ENCODE results near the gene CCL3.
"Not testable (repeated sequence)": the region's sequence is repeated elsewhere in the genome, so short reads cannot be mapped to it uniquely, and the experiment has no call there.

The CCL3 gene

DNA sequence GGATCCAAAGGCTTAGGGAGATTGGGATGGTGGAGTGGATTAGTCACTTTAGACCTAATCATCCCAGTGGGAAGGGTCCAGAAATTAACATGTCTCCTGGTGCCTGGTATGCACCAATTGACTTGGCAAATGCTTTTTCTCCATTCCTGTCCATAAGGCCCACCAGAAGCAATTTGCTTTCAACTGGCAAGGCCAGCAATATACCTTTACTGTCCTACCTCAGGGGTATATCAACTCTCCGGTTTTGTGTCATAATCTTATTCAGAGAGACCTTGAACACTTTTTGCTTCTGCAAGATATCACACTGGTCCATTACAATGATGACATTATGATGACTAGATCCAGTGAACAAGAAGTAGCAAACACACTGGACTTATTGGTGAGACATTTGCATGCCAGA lies 23.2 kb upstream of the CCL3 start:
- not testable (repeated sequence) for H3K27me3 ChIP-seq (ENCODE audit: control insufficient read depth, insufficient read depth, low read length); H3K36me3 ChIP-seq (ENCODE audit: control insufficient read depth, insufficient read depth, low read length)

DNA sequence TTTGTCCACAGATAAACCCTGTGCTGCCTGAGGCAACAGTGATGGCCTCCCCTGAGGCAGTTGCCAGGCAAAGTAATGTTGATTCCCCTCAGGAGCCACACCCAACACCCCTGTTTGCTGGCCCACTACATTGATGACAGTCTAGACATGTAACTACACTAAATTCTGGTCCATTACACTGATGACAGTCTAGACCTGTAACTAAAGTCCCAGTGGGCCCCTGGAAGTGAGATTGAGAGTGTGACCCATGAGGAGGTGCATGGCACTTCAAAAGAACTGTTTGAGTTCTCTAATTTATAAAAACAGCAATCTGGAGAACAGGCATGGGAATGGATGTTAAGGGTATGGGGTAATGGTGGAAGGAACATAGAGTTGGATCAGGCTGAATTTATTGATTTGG lies 22.6 kb upstream of the CCL3 start:
- no peaks in the 10 kb centered on the region for H3K36me3 ChIP-seq (ENCODE audit: control insufficient read depth, insufficient read depth, low read length)
- no peak overlapping the region for H3K9ac ChIP-seq (ENCODE audit: low read length)
- no peak overlapping the region for H3K4me3 ChIP-seq (ENCODE audit: low read depth, low read length)
- peaks cover 15% of the 10 kb centered on the region for H3K9me3 ChIP-seq (ENCODE audit: control insufficient read depth, insufficient read depth, low read depth, low read length)
- peaks cover under 1% of the 10 kb centered on the region for H3K4me1 ChIP-seq (ENCODE audit: control insufficient read depth, insufficient read depth, low read length)
- no peaks in the 10 kb centered on the region for H3K27me3 ChIP-seq (ENCODE audit: control insufficient read depth, insufficient read depth, low read length)
- H3K27ac ChIP-seq (ENCODE audit: low read depth, low read length), result no peak overlapping the region

More for the DNA sequence above, 23.2 kb upstream of the CCL3 start:
- not testable (repeated sequence) for H3K9ac ChIP-seq (ENCODE audit: low read length); H3K4me1 ChIP-seq (ENCODE audit: control insufficient read depth, insufficient read depth, low read length); H3K27ac ChIP-seq (ENCODE audit: low read depth, low read length); H3K4me3 ChIP-seq (ENCODE audit: low read depth, low read length)
- H3K9me3 ChIP-seq (ENCODE audit: control insufficient read depth, insufficient read depth, low read depth, low read length), result peaks cover 15% of the 10 kb centered on the region

DNA sequence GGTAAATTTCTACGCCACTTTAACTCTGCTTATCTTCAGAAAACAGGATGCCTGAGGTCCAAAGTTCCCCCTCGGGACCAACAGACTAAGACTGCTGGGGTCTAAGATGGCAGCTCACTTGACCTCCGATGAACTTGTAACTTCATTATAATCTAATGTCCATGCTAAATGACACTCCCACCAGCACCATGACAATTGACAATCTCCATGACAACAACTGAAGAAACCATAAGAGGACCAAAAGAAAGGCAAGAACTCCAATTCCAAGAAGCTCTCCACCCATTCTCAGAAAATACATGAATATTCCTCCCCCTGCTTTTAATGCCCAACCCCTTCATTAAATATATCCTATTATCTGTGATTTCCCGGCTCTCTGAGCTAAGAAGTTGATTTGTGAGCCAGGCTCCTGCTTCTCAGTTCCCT lies 21.1 kb upstream of the CCL3 start:
- Histone ChIP-seq H3K4me3 (ENCODE audit: low read depth, low read length) (no peak overlapping the region), H3K9ac (ENCODE audit: low read length) (no peak overlapping the region), H3K27me3 (ENCODE audit: control insufficient read depth, insufficient read depth, low read length) (no peaks in the 10 kb centered on the region), H3K36me3 (ENCODE audit: control insufficient read depth, insufficient read depth, low read length) (no peaks in the 10 kb centered on the region), H3K27ac (ENCODE audit: low read depth, low read length) (no peak overlapping the region), H3K4me1 (ENCODE audit: control insufficient read depth, insufficient read depth, low read length) (no peaks in the 10 kb centered on the region; the same call in 1 of the 2 replicates), H3K9me3 (ENCODE audit: control insufficient read depth, insufficient read depth, low read depth, low read length) (peaks cover 15% of the 10 kb centered on the region)

DNA sequence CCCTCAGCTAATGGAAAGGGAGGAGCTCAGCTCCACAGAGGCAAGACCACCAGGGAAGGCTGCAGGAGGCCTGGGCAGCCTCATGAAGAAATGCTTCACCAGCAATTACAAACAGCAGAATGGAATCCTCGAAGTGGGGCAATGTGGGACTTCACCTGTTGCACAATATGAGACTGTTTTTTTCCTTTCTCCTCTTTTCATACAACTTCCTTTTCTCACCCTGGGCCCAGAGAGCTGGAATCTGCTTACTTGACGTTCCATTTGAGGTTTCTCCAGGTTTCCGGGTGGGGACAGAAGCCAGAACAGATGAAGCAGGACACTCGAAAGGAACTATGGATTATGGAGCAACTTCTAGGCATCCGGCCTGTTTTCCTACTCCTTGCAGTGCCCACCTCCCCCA lies 18.3 kb upstream of the CCL3 start:
- not testable (repeated sequence) for H3K27me3 ChIP-seq (ENCODE audit: control insufficient read depth, insufficient read depth, low read length); H3K4me1 ChIP-seq (ENCODE audit: control insufficient read depth, insufficient read depth, low read length); H3K9ac ChIP-seq (ENCODE audit: low read length); H3K36me3 ChIP-seq (ENCODE audit: control insufficient read depth, insufficient read depth, low read length); H3K27ac ChIP-seq (ENCODE audit: low read depth, low read length); H3K4me3 ChIP-seq (ENCODE audit: low read depth, low read length)
- H3K9me3 ChIP-seq (ENCODE audit: control insufficient read depth, insufficient read depth, low read depth, low read length), result peaks cover 13% of the 10 kb centered on the region

DNA sequence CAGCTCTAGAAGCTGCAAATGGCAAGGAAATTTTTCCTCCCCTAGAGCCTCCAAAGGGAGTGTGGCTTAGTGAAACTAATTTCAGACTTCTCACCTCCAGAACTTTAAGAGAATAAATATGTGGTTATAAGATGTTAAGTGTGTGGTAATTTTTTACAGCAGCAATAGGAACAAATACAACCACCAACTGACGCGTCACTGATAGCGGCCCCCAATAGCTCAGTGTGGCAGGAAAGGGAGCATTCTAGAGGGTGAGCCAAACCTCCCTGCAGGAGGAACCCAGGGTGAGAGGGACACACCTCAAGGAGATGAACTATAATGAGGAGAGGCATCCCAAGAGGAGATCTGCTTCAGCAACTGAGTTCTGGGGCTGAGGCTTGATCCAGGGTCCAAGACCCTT lies 17.7 kb upstream of the CCL3 start:
- H3K4me3 ChIP-seq (ENCODE audit: low read depth, low read length), result no peak overlapping the region
- H3K9me3 ChIP-seq (ENCODE audit: control insufficient read depth, insufficient read depth, low read depth, low read length), result peaks cover 7% of the 10 kb centered on the region
- H3K27me3 ChIP-seq (ENCODE audit: control insufficient read depth, insufficient read depth, low read length), result no peaks in the 10 kb centered on the region
- H3K36me3 ChIP-seq (ENCODE audit: control insufficient read depth, insufficient read depth, low read length), result no peaks in the 10 kb centered on the region
- H3K27ac ChIP-seq (ENCODE audit: low read depth, low read length), result no peak overlapping the region
- no peak overlapping the region for H3K9ac ChIP-seq (ENCODE audit: low read length)
- no peaks in the 10 kb centered on the region; the same call in 1 of the 2 replicates for H3K4me1 ChIP-seq (ENCODE audit: control insufficient read depth, insufficient read depth, low read length)

DNA sequence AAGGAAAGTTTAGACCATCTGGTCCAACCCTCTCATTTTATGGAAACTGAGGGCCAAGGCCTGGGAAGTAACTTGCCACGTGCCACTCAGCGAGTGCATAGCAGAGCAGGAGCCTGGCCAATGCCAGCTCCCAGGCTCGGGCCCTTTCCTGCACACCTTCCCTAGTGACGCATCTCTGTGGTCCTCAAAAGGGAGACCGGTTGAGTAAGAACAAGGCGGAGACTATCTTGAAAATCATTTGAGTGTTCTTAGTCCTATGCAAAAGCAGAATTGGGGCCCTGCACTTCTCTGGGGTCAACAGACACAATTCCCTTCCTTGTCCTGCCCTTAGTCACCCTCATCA lies 16.5 kb upstream of the CCL3 start:
- no peaks in the 10 kb centered on the region for H3K27me3 ChIP-seq (ENCODE audit: control insufficient read depth, insufficient read depth, low read length)
- H3K4me1 ChIP-seq (ENCODE audit: control insufficient read depth, insufficient read depth, low read length), result no peaks in the 10 kb centered on the region
- no peaks in the 10 kb centered on the region for H3K36me3 ChIP-seq (ENCODE audit: control insufficient read depth, insufficient read depth, low read length)
- no peaks in the 10 kb centered on the region for H3K9me3 ChIP-seq (ENCODE audit: control insufficient read depth, insufficient read depth, low read depth, low read length)
- no peak overlapping the region for H3K27ac ChIP-seq (ENCODE audit: low read depth, low read length)
- H3K9ac ChIP-seq (ENCODE audit: low read length), result no peak overlapping the region
- H3K4me3 ChIP-seq (ENCODE audit: low read depth, low read length), result no peak overlapping the region

DNA sequence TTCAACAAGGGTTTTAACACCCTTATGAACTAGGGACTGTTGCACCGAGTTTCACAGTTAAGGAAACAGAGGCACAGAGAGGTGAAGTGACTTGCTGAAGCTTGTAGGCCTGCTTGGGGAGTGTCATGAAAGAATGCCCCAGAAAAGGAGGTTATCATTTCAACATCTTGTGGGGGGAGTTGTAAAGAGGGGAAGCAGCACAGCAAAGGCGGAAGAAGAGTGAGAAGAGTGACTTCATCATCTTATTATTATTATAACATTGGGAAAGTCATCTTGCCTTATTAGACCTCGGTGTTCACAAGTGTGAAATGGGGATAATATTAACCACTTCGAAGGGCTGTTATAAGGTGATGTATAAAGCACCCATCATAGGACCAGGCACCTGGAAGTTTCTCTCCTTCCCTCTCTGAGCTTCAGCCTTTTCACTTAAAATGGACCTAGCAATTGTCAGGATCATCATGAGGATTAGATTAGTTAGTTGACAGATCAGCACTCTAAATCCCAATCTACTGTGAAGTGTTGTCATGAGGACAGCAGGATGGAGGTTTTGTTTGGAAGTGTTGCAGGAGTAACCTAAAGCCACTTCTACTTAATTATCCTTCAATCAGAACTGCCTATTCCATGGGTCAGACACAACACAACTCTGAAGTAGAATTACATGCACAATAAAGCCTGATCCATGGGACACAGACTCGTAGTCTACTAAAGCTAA lies 16.0 kb upstream of the CCL3 start:
- H3K27ac ChIP-seq (ENCODE audit: low read depth, low read length), result no peak overlapping the region
- H3K9ac ChIP-seq (ENCODE audit: low read length), result no peak overlapping the region
- no peaks in the 10 kb centered on the region for H3K4me1 ChIP-seq (ENCODE audit: control insufficient read depth, insufficient read depth, low read length)
- no peak overlapping the region for H3K4me3 ChIP-seq (ENCODE audit: low read depth, low read length)
- H3K36me3 ChIP-seq (ENCODE audit: control insufficient read depth, insufficient read depth, low read length), result no peaks in the 10 kb centered on the region
- no peaks in the 10 kb centered on the region for H3K9me3 ChIP-seq (ENCODE audit: control insufficient read depth, insufficient read depth, low read depth, low read length)
- no peaks in the 10 kb centered on the region for H3K27me3 ChIP-seq (ENCODE audit: control insufficient read depth, insufficient read depth, low read length)

DNA sequence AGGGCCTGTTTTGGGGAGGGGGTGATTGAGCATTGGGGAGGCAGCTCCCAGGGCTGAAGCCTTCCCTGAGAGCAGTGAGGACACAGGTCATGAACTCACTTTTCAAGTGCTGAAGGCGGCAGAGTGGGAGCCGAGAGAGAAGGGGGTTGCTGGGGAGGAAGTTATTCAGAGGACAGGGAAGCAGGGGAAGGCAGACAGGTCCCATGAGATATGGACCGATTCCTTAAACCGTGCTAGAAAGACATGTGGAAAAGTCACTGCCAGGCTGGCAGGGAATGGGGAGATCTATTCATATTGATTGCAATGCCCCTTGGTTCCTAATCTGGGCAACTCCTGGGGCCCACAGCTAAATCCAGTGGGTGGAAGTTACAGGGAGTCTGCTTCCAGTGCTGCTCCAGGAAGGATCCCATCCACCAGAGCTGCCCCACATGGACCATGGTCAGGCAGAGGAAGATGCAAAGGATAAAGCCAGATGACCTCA lies 14.8 kb upstream of the CCL3 start:
- Histone ChIP-seq H3K36me3 (ENCODE audit: control insufficient read depth, insufficient read depth, low read length) (no peaks in the 10 kb centered on the region), H3K9ac (ENCODE audit: low read length) (no peak overlapping the region), H3K27me3 (ENCODE audit: control insufficient read depth, insufficient read depth, low read length) (no peaks in the 10 kb centered on the region), H3K27ac (ENCODE audit: low read depth, low read length) (no peak overlapping the region), H3K4me1 (ENCODE audit: control insufficient read depth, insufficient read depth, low read length) (no peaks in the 10 kb centered on the region), H3K9me3 (ENCODE audit: control insufficient read depth, insufficient read depth, low read depth, low read length) (no peaks in the 10 kb centered on the region), H3K4me3 (ENCODE audit: low read depth, low read length) (no peak overlapping the region)

DNA sequence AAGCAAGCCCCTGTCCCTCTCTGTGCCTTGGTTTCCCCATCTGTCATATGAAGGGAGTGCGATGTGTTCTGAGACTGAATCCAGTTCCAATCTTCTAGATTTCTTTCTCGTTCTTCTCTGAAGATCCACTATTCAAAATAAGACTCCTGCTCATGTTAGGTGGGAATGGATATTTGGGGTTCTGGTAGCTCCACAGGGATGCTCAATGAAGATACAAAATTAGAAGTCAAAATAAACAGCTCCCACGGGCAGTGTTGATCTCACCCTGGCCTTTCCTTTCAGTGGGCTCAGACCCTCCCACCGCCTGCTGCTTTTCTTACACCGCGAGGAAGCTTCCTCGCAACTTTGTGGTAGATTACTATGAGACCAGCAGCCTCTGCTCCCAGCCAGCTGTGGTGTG lies 14.3 kb upstream of the CCL3 start:
- not testable (repeated sequence) for H3K4me3 ChIP-seq (ENCODE audit: low read depth, low read length); H3K27ac ChIP-seq (ENCODE audit: low read depth, low read length); H3K4me1 ChIP-seq (ENCODE audit: control insufficient read depth, insufficient read depth, low read length); H3K9me3 ChIP-seq (ENCODE audit: control insufficient read depth, insufficient read depth, low read depth, low read length); H3K36me3 ChIP-seq (ENCODE audit: control insufficient read depth, insufficient read depth, low read length); H3K9ac ChIP-seq (ENCODE audit: low read length); H3K27me3 ChIP-seq (ENCODE audit: control insufficient read depth, insufficient read depth, low read length)

DNA sequence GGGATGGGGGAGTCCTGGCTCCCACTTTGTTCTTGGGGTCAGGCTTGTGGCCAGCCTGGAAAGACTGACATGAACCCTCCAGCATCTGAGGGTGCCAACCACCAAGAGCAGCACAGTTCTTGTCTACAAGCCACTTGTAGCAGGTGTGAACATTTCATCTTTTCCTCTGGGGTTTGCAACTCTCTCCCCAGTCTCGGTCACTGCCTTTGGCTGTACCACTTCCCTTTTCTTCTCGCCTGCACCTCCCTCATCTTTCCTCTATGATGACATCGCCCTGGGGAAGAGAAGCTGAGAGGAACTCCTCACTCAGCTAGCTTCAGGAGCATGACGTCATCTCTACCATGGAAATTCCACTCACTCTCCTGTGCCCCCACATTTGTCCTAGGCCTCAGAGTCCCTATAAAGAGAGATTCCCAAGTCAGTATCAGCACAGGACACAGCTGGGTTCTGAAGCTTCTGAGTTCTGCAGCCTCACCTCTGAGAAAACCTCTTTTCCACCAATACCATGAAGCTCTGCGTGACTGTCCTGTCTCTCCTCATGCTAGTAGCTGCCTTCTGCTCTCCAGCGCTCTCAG lies 13.5 kb upstream of the CCL3 start, which contains the start of gene CCL4:
Gene CCL4, plus strand, starts transcription at position 427 of the 575 bp plus-strand sequence. Its CDS starts 79 bp downstream, at position 506.
- not testable (repeated sequence) for H3K9ac ChIP-seq (ENCODE audit: low read length); H3K4me1 ChIP-seq (ENCODE audit: control insufficient read depth, insufficient read depth, low read length); H3K4me3 ChIP-seq (ENCODE audit: low read depth, low read length); H3K27me3 ChIP-seq (ENCODE audit: control insufficient read depth, insufficient read depth, low read length); H3K36me3 ChIP-seq (ENCODE audit: control insufficient read depth, insufficient read depth, low read length); H3K9me3 ChIP-seq (ENCODE audit: control insufficient read depth, insufficient read depth, low read depth, low read length); H3K27ac ChIP-seq (ENCODE audit: low read depth, low read length)

DNA sequence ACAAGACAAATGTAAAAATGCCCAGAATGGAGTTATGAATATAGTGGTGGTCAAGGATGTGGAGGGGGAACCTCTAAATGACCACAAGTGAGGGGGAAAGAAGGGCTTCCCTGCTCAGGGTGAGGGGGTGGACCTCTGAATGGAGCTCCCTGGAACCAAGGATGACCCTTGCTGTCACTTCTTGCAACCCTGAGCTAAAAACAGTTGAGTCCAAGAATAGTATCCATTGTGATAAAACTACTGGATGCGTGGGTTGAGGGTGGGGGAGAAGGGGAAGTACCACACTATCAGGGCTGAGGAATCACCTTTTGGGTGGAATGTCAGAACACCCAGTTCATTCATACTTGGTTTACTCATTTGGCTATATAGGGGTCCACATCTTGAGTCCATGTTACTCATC lies 9.1 kb upstream of the CCL3 start:
- not testable (repeated sequence) for H3K4me3 ChIP-seq (ENCODE audit: low read depth, low read length); H3K9ac ChIP-seq (ENCODE audit: low read length); H3K27ac ChIP-seq (ENCODE audit: low read depth, low read length); H3K36me3 ChIP-seq (ENCODE audit: control insufficient read depth, insufficient read depth, low read length); H3K9me3 ChIP-seq (ENCODE audit: control insufficient read depth, insufficient read depth, low read depth, low read length); H3K4me1 ChIP-seq (ENCODE audit: control insufficient read depth, insufficient read depth, low read length); H3K27me3 ChIP-seq (ENCODE audit: control insufficient read depth, insufficient read depth, low read length)

Measured in HUES6 (cell line).